Measurements from ENCODE around the gene RCN2. TPM values are rescaled to one million over a fixed set of nuclear protein-coding genes. Genes with fewer than 3 reads are reported as not detected.

The RCN2 gene
- total RNA-seq, 1 experiment from 2014 or later: 87.5 TPM

- peak; percentile 4 for DNase-seq (ENCODE audit: low read depth)
These were observed 802 bp downstream of the RCN2 start for GRCh38 chr15:76932135-76932966.

- DNase-seq (ENCODE audit: low read depth): no peak
These were observed 4.1 kb downstream of the RCN2 start for GRCh38 chr15:76935620-76936019.

- no peak for DNase-seq (ENCODE audit: low read depth)
These were observed 5.1 kb downstream of the RCN2 start for GRCh38 chr15:76936671-76937070.

GRCh38 chr15:76938752-76939151, 7.2 kb downstream of the RCN2 start:
- no peak for DNase-seq (ENCODE audit: low read depth)

GRCh38 chr15:76939715-76940114, 8.2 kb downstream of the RCN2 start:
- no peak for DNase-seq (ENCODE audit: low read depth)

GRCh38 chr15:76941636-76942035, 10.1 kb downstream of the RCN2 start:
- no peak for DNase-seq (ENCODE audit: low read depth)

- DNase-seq (ENCODE audit: low read depth): no peak
These were observed 10.8 kb downstream of the RCN2 start for GRCh38 chr15:76942331-76942730.

GRCh38 chr15:76945494-76946093, 14.0 kb downstream of the RCN2 start:
- DNase-seq (ENCODE audit: low read depth): no peak

GRCh38 chr15:76947454-76947853, 15.9 kb downstream of the RCN2 start:
- no peak for DNase-seq (ENCODE audit: low read depth)

GRCh38 chr15:76951220-76951619, 19.7 kb downstream of the RCN2 start:
- no peak for DNase-seq (ENCODE audit: low read depth)

GRCh38 chr15:76953913-76954312, 22.4 kb downstream of the RCN2 start:
- no peak for DNase-seq (ENCODE audit: low read depth)

- no peak for DNase-seq (ENCODE audit: low read depth)
These were observed 23.2 kb downstream of the RCN2 start for GRCh38 chr15:76954744-76955143.

- no peak for DNase-seq (ENCODE audit: low read depth)
These were observed 29.9 kb downstream of the RCN2 start for GRCh38 chr15:76961268-76962011.

- DNase-seq (ENCODE audit: low read depth): no peak
These were observed 30.9 kb downstream of the RCN2 start for GRCh38 chr15:76962337-76963013.

GRCh38 chr15:76963596-76963995, 32.0 kb downstream of the RCN2 start:
- no peak for DNase-seq (ENCODE audit: low read depth)

GRCh38 chr15:76964157-76964556, 32.6 kb downstream of the RCN2 start:
- no peak for DNase-seq (ENCODE audit: low read depth)

GRCh38 chr15:76966051-76966450, 34.5 kb downstream of the RCN2 start:
- DNase-seq (ENCODE audit: low read depth): peak; percentile 38

- no peak for DNase-seq (ENCODE audit: low read depth)
These were observed 35.5 kb downstream of the RCN2 start for GRCh38 chr15:76967067-76967466.

GRCh38 chr15:76968306-76968705, 36.8 kb downstream of the RCN2 start:
- DNase-seq (ENCODE audit: low read depth): no peak

GRCh38 chr15:76972389-76973361, 41.1 kb downstream of the RCN2 start:
- DNase-seq (ENCODE audit: low read depth): no peak

- DNase-seq (ENCODE audit: low read depth): no peak
These were observed 41.8 kb downstream of the RCN2 start for GRCh38 chr15:76973362-76973743.
